HT1080 (cell line): ENCODE results near the gene CLDN15. TPM values are rescaled to one million over a fixed set of nuclear protein-coding genes. Genes with fewer than 3 reads are reported as not detected.
"Not testable (repeated sequence)": the region's sequence is repeated elsewhere in the genome, so short reads cannot be mapped to it uniquely, and the experiment has no call there.

Experiments used
- DNase-seq: peaks from one replicate; pipeline ENCODE4 v3.0.0-alpha.2; 2015; ENCODE audit warnings: low read depth
- total RNA-seq: library from RNA; depleted of rRNA; stranded (reverse); fragments of >200 nt; shearing (Covaris generic); gene quantifications from 2 replicates; pipeline ENCODE4 v1.2.3, GENCODE V29; 2014

The CLDN15 gene
- total RNA-seq, 1 experiment from 2014 or later, result 10.6 TPM

- no peak for DNase-seq
Observed at GRCh38 chr7:101222275-101222830, 15.2 kb downstream of the CLDN15 start.

DNA sequence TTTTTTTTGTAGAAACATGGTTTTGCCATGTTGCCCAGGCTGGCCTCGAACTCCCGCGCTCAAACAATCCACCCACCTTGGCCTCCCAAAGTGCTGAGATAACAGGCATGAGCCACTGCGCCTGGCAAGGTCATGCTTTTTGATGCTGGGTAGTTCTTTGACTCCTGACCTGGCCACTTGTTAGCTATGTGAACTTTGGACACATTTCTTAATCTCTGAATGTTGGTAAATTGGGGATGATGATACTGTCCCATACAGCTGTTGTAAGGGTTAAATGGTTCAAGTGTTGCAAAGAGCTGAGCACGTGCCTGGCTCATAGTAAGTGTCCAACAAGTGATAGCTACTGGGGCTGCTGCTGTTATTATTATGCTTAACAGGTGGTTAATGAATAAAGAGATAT lies 17.3 kb downstream of the CLDN15 start:
- no peak for DNase-seq

DNA sequence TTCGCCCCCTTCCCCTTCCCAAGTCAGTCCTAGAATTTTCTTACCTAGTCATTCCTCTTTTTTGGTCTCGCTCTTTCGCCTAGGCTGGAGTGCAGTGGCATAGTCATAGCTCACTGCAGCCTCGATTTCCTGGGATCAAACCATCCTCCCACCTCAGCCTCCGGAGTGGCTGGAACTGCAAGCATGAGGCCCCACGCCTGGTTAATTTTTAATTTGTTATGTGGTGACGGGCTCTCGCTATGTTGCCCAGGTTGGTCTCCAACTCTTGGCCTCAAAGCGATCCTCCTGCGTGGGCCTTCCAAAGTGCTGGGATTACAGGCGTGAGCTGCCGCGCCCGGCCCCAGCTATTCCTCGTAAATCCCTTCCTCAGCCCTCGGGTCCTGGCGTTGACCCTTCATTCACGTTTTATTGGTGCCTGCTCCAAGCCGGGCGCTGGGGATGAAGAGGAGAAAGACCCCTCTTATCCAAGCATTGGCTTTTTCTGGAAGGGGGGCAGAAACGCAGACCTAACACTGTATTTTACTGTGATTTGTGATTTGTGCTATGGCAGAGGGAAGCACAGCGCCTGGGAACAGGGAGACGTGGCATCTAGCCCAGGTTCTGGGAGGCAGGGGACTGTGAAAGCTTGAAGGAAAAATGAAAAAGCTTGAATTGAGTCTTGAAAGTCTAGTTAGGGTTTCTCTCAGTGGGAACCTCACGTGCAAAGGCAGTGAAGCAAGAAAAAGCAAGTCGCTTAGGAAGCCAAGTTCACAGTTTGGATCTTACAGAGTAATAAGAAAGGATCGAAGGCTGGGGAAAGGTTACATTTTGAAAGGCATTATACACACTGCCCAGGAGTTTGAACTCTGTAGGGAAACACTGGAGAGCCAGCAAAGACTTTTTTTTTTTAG lies 19.1 kb downstream of the CLDN15 start:
- DNase-seq, result no peak

GRCh38 chr7:101217388-101218235 lies 20.0 kb downstream of the CLDN15 start, which contains the start of the genes PLOD3 and ZNHIT1:
Gene PLOD3 (minus strand): TSS chr7:101217581. CDS start chr7:101217274, 307 bp downstream.
Gene ZNHIT1 (plus strand): TSS chr7:101218165. CDS start chr7:101218196, 31 bp downstream.
- DNase-seq, result peak; percentile 94

DNA sequence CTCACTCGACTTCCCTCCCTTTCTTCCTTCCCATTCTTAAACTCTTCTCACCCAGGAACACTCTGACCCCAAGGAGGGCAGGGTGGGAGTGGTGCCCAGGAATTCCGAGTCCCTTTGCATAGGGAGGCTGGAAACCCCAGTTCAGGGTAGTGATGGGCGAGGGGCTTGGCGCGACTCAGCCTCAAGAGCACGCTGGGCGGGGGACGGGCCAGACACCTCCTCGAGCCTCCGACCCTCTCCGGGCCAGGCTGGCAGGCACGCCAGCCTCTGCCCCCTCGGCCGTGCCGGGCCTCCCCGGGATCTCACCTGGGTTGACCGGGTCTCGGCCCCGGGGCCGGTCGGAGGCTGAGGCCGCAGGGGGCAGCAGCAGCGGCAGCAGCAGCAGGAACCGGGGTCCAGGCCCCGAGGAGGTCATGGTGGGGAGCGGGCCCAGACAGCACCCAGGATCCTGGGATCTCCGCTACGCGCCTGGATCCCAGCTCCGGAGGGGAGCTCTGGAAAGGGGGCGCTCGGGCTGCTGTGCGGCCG lies 20.7 kb downstream of the CLDN15 start:
- no peak for DNase-seq

- no peak for DNase-seq
Observed at GRCh38 chr7:101216001-101216859, 21.4 kb downstream of the CLDN15 start.

DNA sequence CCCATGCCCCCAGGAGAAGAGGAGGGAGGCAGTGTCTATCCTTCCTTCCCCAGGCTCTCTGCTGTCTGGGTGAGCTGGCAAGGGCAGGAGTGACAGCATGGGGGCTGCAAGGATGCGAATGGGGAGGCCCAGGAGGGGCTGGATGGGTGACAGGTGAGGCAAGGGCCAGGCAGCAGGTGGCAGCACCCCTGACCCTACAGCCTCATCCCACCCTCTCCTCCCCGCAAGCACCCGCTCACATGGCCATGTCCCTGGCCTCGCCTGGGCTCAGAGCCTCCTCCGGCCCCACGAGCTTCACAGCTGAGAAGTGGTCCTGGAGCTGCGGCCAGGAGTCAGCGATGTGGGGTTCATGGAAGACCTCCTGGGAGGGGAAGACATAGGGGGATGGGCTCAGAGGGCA lies 25.6 kb downstream of the CLDN15 start:
- DNase-seq, result no peak

- no peak for DNase-seq
Observed at GRCh38 chr7:101211501-101211900, 26.1 kb downstream of the CLDN15 start.

- DNase-seq, result no peak
Observed at GRCh38 chr7:101210143-101210542, 27.5 kb downstream of the CLDN15 start.

- DNase-seq, result no peak
Observed at GRCh38 chr7:101208794-101209193, 28.8 kb downstream of the CLDN15 start.

- DNase-seq, result no peak
Observed at GRCh38 chr7:101207459-101207858, 30.1 kb downstream of the CLDN15 start.

GRCh38 chr7:101206665-101207042 lies 30.9 kb downstream of the CLDN15 start:
- no peak for DNase-seq

DNA sequence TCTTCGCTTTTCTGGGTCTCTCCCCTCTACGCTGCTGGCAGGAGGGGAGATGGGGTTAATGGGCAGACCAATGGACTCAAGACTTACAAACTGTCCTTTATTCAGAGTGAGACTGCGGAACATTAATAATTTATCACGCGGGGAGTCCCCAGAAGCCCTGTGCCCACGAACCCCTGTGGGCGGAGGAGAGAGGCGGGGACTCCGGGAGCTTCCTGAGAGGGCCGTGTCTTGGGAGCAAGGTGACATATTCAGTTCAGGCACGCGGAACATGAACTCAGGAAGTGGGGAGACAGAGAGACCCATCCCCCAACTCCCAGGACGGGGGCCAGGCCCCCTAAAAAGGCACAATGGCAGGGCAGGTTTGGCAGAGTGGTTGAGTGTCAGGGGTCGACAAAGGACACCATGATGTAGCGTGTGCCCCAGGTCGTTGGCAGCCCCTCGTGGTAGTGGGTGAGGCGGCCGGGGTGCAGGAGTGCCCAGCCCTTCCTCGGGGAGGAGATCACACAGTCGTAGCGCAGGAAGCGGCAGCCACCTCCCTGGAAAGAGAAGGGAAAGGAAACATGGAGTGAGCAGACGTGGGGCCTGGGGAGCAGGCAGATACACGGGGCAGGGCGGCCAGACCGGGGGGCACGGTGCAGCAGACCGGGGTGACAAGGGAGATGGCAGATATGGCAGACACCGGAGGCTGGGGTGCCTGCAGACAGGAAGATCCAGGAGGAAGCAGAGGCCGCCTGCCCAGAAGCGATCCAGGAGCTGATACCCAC lies 31.5 kb downstream of the CLDN15 start:
- DNase-seq, result no peak

- not testable (repeated sequence) for DNase-seq
Observed at GRCh38 chr7:101203740-101204738, 33.6 kb downstream of the CLDN15 start.

GRCh38 chr7:101202603-101202918 lies 35.0 kb downstream of the CLDN15 start:
- DNase-seq, result no peak

DNA sequence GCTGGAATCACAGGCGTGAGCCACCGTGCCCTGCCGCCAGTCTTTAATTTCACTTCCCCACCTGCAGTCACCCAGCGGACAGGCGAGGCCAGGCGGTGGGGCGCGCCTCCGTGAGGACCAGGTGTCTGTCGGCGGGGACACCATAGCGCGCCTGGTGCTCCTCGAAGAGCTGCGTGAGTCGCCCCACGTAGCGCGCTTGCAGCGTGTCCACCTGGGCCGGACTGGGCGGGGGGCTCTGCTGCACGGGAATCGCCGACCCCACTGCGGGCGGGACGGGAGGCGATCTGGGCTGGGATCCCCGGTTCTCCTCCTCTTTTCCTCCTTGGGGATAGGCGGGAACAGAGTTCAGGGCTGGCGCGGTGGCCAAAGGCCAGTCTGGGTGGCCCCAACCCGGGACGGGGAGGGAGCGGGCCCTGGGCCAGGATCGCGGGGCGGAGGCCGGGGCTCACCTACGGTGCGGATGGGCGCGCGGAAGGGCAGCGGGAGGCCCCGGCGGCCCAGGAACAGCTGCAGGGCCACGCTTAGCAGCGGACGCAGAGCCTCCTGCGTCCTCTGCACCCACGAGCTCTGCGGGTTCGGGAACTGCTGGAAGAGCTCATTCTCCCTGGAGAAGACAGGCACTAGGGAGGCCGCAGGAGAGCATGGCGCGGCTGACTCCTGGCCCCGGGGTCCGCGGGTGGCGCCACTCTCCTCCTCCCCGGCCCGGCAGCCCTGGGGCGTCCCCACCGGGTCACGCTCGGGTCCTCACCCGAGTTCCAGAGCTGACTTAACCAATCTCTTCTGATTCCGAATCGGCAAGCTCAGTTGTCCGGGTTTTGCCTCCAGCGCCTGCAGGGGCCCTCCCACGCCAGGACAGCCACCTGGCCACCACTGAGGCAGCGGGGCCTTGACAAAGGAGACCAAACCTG lies 35.7 kb downstream of the CLDN15 start:
- DNase-seq, result no peak

GRCh38 chr7:101200862-101201599 lies 36.6 kb downstream of the CLDN15 start, which contains the start of gene MOGAT3:
Gene MOGAT3 (minus strand): TSS chr7:101201036. CDS start chr7:101200854, 182 bp downstream.
- DNase-seq, result no peak
